Measurements from ENCODE around the gene GOLGA8A.
"Not testable (repeated sequence)": the region's sequence is repeated elsewhere in the genome, so short reads cannot be mapped to it uniquely, and the experiment has no call there.

GOLGA8A gene

GRCh38 chr15:34408973-34409372, 28.6 kb downstream of the GOLGA8A start:
- not testable (repeated sequence) for DNase-seq

- DNase-seq = not testable (repeated sequence)
These were observed 33.7 kb downstream of the GOLGA8A start for GRCh38 chr15:34403899-34404298.

GRCh38 chr15:34403160-34403598, 34.4 kb downstream of the GOLGA8A start:
- DNase-seq = not testable (repeated sequence)

GRCh38 chr15:34397637-34398259, 39.9 kb downstream of the GOLGA8A start:
- DNase-seq = not testable (repeated sequence)

GRCh38 chr15:34392981-34393380, 44.6 kb downstream of the GOLGA8A start:
- DNase-seq = not testable (repeated sequence)

- not testable (repeated sequence) for DNase-seq
These were observed 48.0 kb downstream of the GOLGA8A start for GRCh38 chr15:34389594-34390086.
